B cell (primary cell): ENCODE data around the gene PPP2R5B.

ENCODE experiments used
- CTCF ChIP-seq: fragments of 200-600 bp; IDR thresholded peaks from one replicate; pipeline ENCODE4 v1.8.0; 2022; ENCODE audit warnings: antibody characterized with exemption, mild to moderate bottlenecking
- EZH2 ChIP-seq: IDR thresholded peaks from 2 replicates; pipeline ENCODE4 v1.6.1; 2012; ENCODE audit warnings: borderline replicate concordance, low read depth, mild to moderate bottlenecking, moderate library complexity, low read length; ENCODE audit not compliant: insufficient read depth, poor library complexity, severe bottlenecking

DNA sequence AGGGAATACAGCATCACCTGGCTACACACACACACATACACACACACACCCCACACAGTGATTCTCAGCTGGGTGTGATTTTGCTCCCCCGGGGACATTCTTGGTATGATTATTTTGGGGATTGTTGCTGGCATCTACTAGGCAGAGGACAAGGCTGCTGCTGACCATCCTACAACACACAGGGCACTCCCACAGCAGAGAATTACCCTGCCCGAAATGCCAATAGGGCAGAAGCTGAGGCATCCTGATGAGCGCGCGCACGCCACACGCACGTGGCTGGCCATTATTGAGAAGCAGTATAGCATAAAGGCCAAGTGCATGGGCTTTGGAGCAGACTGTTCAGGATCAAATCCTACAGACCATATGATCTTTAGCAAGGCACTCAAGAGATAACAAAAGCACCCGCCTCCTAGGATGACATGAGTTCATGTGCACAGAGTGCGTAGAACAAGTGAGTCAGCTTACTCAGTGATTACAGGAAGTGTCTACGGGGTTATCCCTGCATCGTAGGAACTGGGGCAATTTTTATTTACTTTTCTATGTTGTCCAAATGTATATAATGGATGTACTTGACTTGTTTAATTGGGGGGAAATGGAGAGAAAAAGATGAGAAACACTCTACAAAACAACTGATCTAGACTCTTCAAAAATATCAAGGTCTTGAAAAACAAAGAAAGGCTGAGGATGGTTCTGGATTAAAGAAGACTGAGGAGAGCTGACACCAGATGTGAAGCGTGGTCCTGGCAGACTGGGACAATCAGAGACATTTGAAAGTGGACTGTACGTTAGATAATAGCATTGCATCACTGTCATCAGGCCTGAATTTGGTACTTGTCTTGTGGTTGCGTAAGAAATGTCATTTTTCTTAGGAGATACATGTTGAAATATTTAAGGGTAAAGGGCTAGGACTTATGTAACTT, 38.9 kb upstream of the PPP2R5B start:
- TF ChIP-seq CTCF (no peak), EZH2 (no peak)
